ENCODE data around the gene AHR. TPM values are rescaled to one million over a fixed set of nuclear protein-coding genes. Genes with fewer than 3 reads are reported as not detected.

The AHR gene
- total RNA-seq, 1 donor: 326 TPM

GRCh38 chr7:17297243-17297642 lies 1.2 kb upstream of the AHR start:
- no peak for DNase-seq (ENCODE audit: low read depth)
- TF ChIP-seq CTCF (IDR thresholded peaks at IDR 0.05; ENCODE audit: insufficient read depth, low read length): no peak
- H3K4me3 ChIP-seq (ENCODE audit: low read depth, low read length): no peak overlapping the region

GRCh38 chr7:17298840-17299482 lies 509 bp downstream of the AHR start:
- TF ChIP-seq CTCF (IDR thresholded peaks at IDR 0.05; ENCODE audit: insufficient read depth, low read length): no peak
- DNase-seq (ENCODE audit: low read depth): no peak
- peak overlapping the region; percentile 78 for H3K4me3 ChIP-seq (ENCODE audit: low read depth, low read length)

- peak; percentile 52 for DNase-seq (ENCODE audit: low read depth)
- no peak for TF ChIP-seq CTCF (IDR thresholded peaks at IDR 0.05; ENCODE audit: insufficient read depth, low read length)
- peak overlapping the region; percentile 78 for H3K4me3 ChIP-seq (ENCODE audit: low read depth, low read length)
These were observed 1.1 kb downstream of the AHR start for GRCh38 chr7:17299483-17299991.

- no peak for TF ChIP-seq CTCF (IDR thresholded peaks at IDR 0.05; ENCODE audit: insufficient read depth, low read length)
- H3K4me3 ChIP-seq (ENCODE audit: low read depth, low read length): peak overlapping the region; percentile 78
- no peak for DNase-seq (ENCODE audit: low read depth)
These were observed 1.6 kb downstream of the AHR start for GRCh38 chr7:17300012-17300411.

- TF ChIP-seq CTCF (IDR thresholded peaks at IDR 0.05; ENCODE audit: insufficient read depth, low read length): no peak
- peak overlapping the region; percentile 78 for H3K4me3 ChIP-seq (ENCODE audit: low read depth, low read length)
- DNase-seq (ENCODE audit: low read depth): no peak
These were observed 2.0 kb downstream of the AHR start for GRCh38 chr7:17300437-17300836.

- H3K4me3 ChIP-seq (ENCODE audit: low read depth, low read length): peak overlapping the region; percentile 78
- DNase-seq (ENCODE audit: low read depth): peak; percentile 75
- TF ChIP-seq CTCF (IDR thresholded peaks at IDR 0.05; ENCODE audit: insufficient read depth, low read length): peak; percentile 44
These were observed 3.3 kb downstream of the AHR start for GRCh38 chr7:17301471-17302456.

Measured in fibroblast of the aortic adventitia (primary cell).